HepG2 (cell line): ENCODE data around the gene SAA1. TPM values are rescaled to one million over a fixed set of nuclear protein-coding genes. Genes with fewer than 3 reads are reported as not detected.

Source experiments
- ATF3 ChIP-seq: sonication (generic); formaldehyde crosslinking; IDR thresholded peaks from 2 replicates; pipeline ENCODE4 v1.4.0; 2020; ENCODE audit warnings: missing genetic modification reagents
- EHMT2 ChIP-seq: fragments of 200-600 bp; sonication (generic); IDR thresholded peaks from 2 replicates; pipeline ENCODE4 v1.7.0; 2017; ENCODE audit warnings: antibody characterized with exemption, low read depth, low read length, borderline replicate concordance
- GABPA ChIP-seq, 2 experiments: IDR thresholded peaks; 2 replicates each; pipeline ENCODE4 v1.6.1; 2011 to 2016; ENCODE audit warnings: low read depth in 2 of 2, low read length in 1 of 2, missing biosample characterization in 1 of 2, missing genetic modification characterization in 1 of 2
- RFX1 ChIP-seq: fragments of 450-650 bp; IDR thresholded peaks from 2 replicates; pipeline ENCODE4 v1.6.1; 2017
- SPEN ChIP-seq: sonication (generic); formaldehyde crosslinking; IDR thresholded peaks from 2 replicates; pipeline ENCODE4 v1.5.1; 2020; ENCODE audit warnings: low read depth, mild to moderate bottlenecking, missing genetic modification reagents
- TCF7L2 ChIP-seq: IDR thresholded peaks from 2 replicates; pipeline ENCODE4 v1.6.1; 2011; ENCODE audit warnings: mild to moderate bottlenecking, low read depth, low read length, moderate library complexity
- ZBTB46 ChIP-seq: sonication (generic); formaldehyde crosslinking; IDR thresholded peaks from 2 replicates; pipeline ENCODE4 v1.4.0; 2020; ENCODE audit warnings: mild to moderate bottlenecking, missing genetic modification reagents, borderline replicate concordance
- ZNF362 ChIP-seq: sonication (generic); formaldehyde crosslinking; IDR thresholded peaks from 2 replicates; pipeline ENCODE4 v1.4.0; 2020; ENCODE audit warnings: missing genetic modification reagents, mild to moderate bottlenecking, borderline replicate concordance
- ZNF550 ChIP-seq: sonication (generic); formaldehyde crosslinking; IDR thresholded peaks from 2 replicates; pipeline ENCODE4 v1.4.0; 2020; ENCODE audit warnings: mild to moderate bottlenecking, missing genetic modification reagents, borderline replicate concordance
- ZNF761 ChIP-seq: sonication (generic); formaldehyde crosslinking; conservative IDR thresholded peaks from 2 replicates; pipeline ENCODE4 v1.4.0; 2020; ENCODE audit warnings: mild to moderate bottlenecking, missing genetic modification reagents
- ZSCAN9 ChIP-seq: IDR thresholded peaks from 2 replicates; pipeline ENCODE4 v1.6.1; 2016; ENCODE audit warnings: borderline replicate concordance
- polyA plus RNA-seq, 8 experiments: library from polyadenylated mRNA; depleted of rRNA in 3 of 8; stranded (reverse) in 7 of 8; unstranded in 1 of 8; fragments of >200 nt; fragmentation: Illumina TruSeq in 4 of 8; extraction: Trizol in 4 of 8; gene quantifications; 2 replicates each; pipeline versions ENCODE4 v1.2.1 to v1.2.3, GENCODE V29; 2011 to 2016; ENCODE audit warnings: low read depth in 4 of 8, missing spikeins in 1 of 8, mixed read lengths in 1 of 8; ENCODE audit not compliant: insufficient read depth in 1 of 8
- total RNA-seq, 5 experiments: library from RNA; depleted of rRNA; stranded (reverse); fragments of >200 nt; fragmentation: Illumina TruSeq; extraction: Trizol; gene quantifications; 2 replicates each; pipeline ENCODE4 v1.2.3, GENCODE V29; 2016; ENCODE audit warnings: low read depth in 1 of 5

SAA1 gene
- total and polyA plus RNA-seq, 2 of the 13 experiments (the other 11 are each of a cell fraction or from before 2014, with no cell fraction given): not detected

- TF ChIP-seq ATF3 (CRISPR knock-in tag) (no peak), ZNF550 (CRISPR knock-in tag) (no peak), EHMT2 (no peak), ZSCAN9 (no peak), GABPA (IDR thresholded peaks at IDR 0.05; ENCODE audit: low read depth, low read length) (no peak), GABPA (CRISPR knock-in tag; IDR thresholded peaks at IDR 0.05; ENCODE audit: low read depth) (no peak), ZNF761 (CRISPR knock-in tag) (no peak), ZBTB46 (CRISPR knock-in tag) (no peak), SPEN (no peak), ZNF362 (no peak), RFX1 (no peak), TCF7L2 (no peak)
These were observed 14.5 kb downstream of the SAA1 start (continued) for GRCh38 chr11:18280438-18281045.
